ENCODE data around the gene JSRP1. TPM values are rescaled to one million over a fixed set of nuclear protein-coding genes. Genes with fewer than 3 reads are reported as not detected.
A peak's percentile ranks its signal among the peaks of the same experiment; 100 is the strongest.

JSRP1 gene
- total RNA-seq, 2 experiments from 2014 or later, result 1.0 TPM

DNA sequence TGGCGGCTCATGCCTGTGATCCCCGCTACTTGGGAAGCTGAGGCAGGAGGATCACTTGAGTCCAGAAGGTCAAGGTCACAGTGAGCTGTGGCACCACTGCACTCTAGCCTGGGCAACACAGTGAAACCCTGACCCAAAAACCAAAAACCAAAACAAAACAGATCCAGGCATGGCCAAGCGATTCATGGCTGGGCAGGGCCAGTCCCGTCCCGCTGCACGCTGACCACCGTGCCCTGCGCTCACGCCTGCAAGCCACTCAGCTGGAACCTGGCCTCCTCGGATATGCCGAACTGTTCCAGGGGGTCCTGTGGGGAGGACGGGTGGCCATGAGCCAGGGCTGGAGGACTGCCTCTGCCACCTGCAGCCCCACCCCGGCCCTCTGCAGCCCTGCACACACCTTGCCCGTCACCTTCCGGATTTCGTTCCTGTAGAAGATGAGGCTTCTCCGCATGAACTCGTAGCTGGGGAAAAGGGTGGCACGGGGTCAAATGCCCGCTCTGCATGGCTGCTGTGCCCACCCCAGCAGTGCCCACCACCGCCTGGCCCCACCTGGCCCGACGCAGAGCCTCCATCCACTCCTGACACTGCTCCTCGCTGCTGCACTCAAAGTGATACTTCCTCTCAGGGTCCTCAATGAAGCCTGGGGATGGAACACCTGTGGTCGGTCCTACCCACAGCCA is 22.5 kb downstream of the JSRP1 start:
- H3K9me3 Mint-ChIP-seq, result no peaks in the 10 kb centered on the region
- TF ChIP-seq, protein P1, sequence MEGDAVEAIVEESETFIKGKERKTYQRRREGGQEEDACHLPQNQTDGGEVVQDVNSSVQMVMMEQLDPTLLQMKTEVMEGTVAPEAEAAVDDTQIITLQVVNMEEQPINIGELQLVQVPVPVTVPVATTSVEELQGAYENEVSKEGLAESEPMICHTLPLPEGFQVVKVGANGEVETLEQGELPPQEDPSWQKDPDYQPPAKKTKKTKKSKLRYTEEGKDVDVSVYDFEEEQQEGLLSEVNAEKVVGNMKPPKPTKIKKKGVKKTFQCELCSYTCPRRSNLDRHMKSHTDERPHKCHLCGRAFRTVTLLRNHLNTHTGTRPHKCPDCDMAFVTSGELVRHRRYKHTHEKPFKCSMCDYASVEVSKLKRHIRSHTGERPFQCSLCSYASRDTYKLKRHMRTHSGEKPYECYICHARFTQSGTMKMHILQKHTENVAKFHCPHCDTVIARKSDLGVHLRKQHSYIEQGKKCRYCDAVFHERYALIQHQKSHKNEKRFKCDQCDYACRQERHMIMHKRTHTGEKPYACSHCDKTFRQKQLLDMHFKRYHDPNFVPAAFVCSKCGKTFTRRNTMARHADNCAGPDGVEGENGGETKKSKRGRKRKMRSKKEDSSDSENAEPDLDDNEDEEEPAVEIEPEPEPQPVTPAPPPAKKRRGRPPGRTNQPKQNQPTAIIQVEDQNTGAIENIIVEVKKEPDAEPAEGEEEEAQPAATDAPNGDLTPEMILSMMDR (IDR thresholded peaks at IDR 0.05), result no peak
- ATAC-seq, result no peak
- no peaks in the 10 kb centered on the region for H3K27me3 Mint-ChIP-seq
- DNase-seq, result no peak
- POLR2A ChIA-PET, result interaction anchor here (0.9 to 2.2 kb wide), 15 partner anchors 9 to 179 kb away, joined by 3 to 11 read pairs (median 3); no protein-coding TSS in a partner anchor
- intact Hi-C loops (cut with micrococcal nuclease), result loop anchor here (10.0 kb wide), 1 partner anchor 59 kb away; no protein-coding TSS in a partner anchor
- CTCF ChIA-PET, result interaction anchor here (1.0 to 1.4 kb wide), 2 partner anchors 28 to 78 kb away, joined by 3 to 5 read pairs; no protein-coding TSS in a partner anchor
- peaks cover 31% of the 10 kb centered on the region for H3K4me1 Mint-ChIP-seq (ENCODE audit: low read depth)
- peaks cover 49% of the 10 kb centered on the region for H3K36me3 Mint-ChIP-seq (ENCODE audit: low read depth)
- peak overlapping the region; percentile 56 for H3K27ac Mint-ChIP-seq
- peak overlapping the region; percentile 92 for H3K4me3 Mint-ChIP-seq

DNA sequence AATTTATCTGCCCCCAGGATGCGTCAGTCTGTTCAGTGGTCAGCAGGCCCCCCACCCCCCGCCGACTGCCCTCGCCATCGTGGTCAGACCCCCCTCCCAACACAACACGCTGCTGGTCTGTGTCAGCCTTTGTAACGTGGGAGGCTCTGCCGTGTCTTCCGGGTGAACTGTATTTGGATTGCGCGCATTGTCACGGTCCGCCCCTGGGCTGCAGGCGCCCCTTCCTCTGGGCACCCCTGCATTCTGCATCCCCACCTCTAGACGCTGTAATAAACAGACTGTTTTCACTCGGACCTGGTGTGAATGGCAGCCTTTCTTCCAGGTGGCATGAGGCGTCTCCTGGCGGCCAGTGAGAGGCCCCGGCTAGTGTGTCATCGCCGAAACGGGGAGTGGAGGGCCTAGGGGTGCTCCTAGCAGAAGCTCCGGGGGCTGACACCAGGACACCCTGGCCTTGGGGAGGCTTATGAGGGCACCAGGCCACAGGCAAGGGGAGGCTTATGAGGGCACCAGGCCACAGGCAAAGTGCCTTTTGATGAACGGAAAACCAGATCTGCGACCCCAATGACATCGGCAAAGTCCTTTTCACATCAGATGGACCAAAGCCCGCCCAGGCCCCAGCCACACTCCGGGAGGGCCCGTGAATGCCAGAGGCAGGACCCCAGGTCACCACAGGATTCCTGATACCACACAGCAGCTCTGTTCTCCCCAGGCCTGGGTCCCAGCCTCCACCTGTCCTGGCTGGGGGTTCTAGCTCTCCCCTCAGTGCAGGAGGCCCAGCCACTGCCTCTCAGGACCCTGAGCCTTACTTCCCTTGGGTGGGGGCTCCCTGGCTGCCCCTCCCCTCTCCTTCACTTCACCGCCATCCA is 23.7 kb downstream of the JSRP1 start:
- peak overlapping the region; percentile 61 for H3K27ac Mint-ChIP-seq
- H3K4me3 Mint-ChIP-seq, result no peak overlapping the region

DNA sequence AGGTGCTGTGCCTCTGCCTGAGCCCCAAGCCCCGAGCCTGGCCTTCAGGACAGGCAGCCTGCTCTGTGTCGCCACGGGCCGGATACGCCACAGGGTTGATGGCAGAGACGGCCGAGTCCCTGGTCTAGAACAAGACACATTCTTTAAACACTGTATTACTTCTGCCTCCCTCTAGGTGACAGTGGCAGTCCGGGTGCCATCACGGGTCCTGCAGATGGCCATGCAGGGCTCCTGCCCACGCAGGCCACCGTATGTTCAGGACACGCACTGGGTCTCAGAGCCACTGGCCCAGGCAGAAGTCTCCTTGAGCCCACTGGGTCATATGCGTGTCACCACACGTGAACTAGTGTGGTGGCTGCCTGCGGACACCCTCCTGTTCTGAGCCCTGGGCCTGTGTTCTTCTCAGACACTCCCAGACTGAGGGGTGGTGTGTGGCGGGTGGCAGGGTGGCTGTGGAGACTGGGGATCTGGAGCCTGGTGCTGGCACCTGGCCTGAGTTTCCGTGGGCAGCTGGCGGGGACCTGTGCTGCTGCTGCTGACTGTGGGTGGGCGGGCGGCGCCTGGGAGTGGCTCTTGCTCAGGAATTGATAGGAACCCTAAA is 24.5 kb downstream of the JSRP1 start:
- no peak for ATAC-seq
- TF ChIP-seq, protein P1 (IDR thresholded peaks at IDR 0.05), result no peak
- Mint-ChIP-seq H3K27me3 (no peaks in the 10 kb centered on the region), H3K4me3 (no peak overlapping the region), H3K27ac (peak overlapping the region; percentile 55), H3K36me3 (ENCODE audit: low read depth) (peaks cover 38% of the 10 kb centered on the region), H3K9me3 (no peaks in the 10 kb centered on the region), H3K4me1 (ENCODE audit: low read depth) (peaks cover 18% of the 10 kb centered on the region)
- ChIA-PET POLR2A (interaction anchor here (0.8 to 1.4 kb wide), 4 partner anchors 8 to 60 kb away, joined by 3 to 6 read pairs (median 4); no protein-coding TSS in a partner anchor), CTCF (interaction anchor here (1.4 kb wide), 1 partner anchor 30 kb away, joined by 3 read pairs; no protein-coding TSS in a partner anchor)
- intact Hi-C loops (cut with micrococcal nuclease), result loop anchor here (10.0 kb wide), 1 partner anchor 57 kb away; no protein-coding TSS in a partner anchor
- DNase-seq, result no peak

More for the DNA sequence above, 23.7 kb downstream of the JSRP1 start:
- no peaks in the 10 kb centered on the region for H3K27me3 Mint-ChIP-seq
- H3K9me3 Mint-ChIP-seq, result no peaks in the 10 kb centered on the region
- ATAC-seq (no peak), DNase-seq (no peak)
- intact Hi-C loops (cut with micrococcal nuclease), result loop anchor here (10.0 kb wide), 1 partner anchor 58 kb away; no protein-coding TSS in a partner anchor
- CTCF ChIA-PET, result interaction anchor here (1.4 kb wide), 1 partner anchor 30 kb away, joined by 3 read pairs; no protein-coding TSS in a partner anchor
- TF ChIP-seq, protein P1 (IDR thresholded peaks at IDR 0.05), result no peak
- POLR2A ChIA-PET, result interaction anchor here (1.0 to 2.2 kb wide), 9 partner anchors 8 to 64 kb away, joined by 3 to 11 read pairs (median 5); no protein-coding TSS in a partner anchor
- peaks cover 41% of the 10 kb centered on the region for H3K36me3 Mint-ChIP-seq (ENCODE audit: low read depth)
- H3K4me1 Mint-ChIP-seq (ENCODE audit: low read depth), result peaks cover 18% of the 10 kb centered on the region

DNA sequence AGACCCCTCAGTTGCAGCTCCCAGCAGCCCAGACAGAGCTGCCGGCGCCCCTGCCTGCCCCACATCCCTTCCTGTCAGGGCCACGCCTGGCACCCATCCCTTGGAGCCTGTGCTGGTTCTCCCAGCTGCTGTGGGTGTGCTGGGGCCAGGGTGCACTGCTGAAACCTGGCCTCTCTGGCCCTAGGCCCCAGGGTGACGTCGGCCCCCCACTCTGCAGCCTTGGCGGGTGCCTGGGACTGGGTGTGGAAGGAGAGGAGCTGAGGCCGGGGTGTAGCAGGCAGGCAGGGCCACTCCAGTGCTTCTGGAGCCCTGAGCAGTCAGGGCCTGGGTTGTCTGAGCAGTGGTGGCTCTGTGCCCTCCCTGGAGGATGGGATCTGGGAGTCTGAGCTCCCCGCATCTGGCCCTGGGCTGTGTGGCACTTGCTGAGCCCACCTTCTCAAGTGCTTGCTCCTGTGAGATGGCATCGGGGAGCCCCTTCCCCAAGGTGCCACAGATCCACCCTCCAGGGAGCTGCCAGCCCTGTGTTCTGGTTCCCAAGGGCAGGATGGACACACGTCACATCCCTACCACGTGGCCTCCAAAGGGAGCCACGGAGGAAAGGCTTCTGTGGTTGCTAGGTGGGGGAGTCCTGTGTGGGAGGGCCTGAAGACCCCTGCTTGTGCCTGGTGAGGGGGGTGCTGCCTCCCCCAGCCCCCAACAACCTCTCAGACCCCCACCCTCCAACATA is 25.2 kb downstream of the JSRP1 start:
- H3K9me3 Mint-ChIP-seq, result no peaks in the 10 kb centered on the region
- DNase-seq (no peak), ATAC-seq (peak; percentile 5)
- intact Hi-C loops (cut with micrococcal nuclease), result loop anchor here (10.0 kb wide), 1 partner anchor 56 kb away; no protein-coding TSS in a partner anchor
- no peak overlapping the region for H3K4me3 Mint-ChIP-seq
- peaks cover 18% of the 10 kb centered on the region for H3K4me1 Mint-ChIP-seq (ENCODE audit: low read depth)
- H3K27me3 Mint-ChIP-seq, result no peaks in the 10 kb centered on the region
- POLR2A ChIA-PET, result interaction anchor here (0.8 to 1.4 kb wide), 5 partner anchors 9 to 59 kb away, joined by 3 to 6 read pairs (median 3); no protein-coding TSS in a partner anchor
- peaks cover 36% of the 10 kb centered on the region for H3K36me3 Mint-ChIP-seq (ENCODE audit: low read depth)
- no peak overlapping the region for H3K27ac Mint-ChIP-seq
- TF ChIP-seq, protein P1 (IDR thresholded peaks at IDR 0.05), result no peak
- CTCF ChIA-PET, result no interaction called here
